ENCODE data around the gene UBE2L3.

- TF ChIP-seq POLR2AphosphoS5 (IDR thresholded peaks at IDR 0.05; ENCODE audit: low read depth) = no peak
- TF ChIP-seq CTCF (conservative IDR thresholded peaks at IDR 0.05; ENCODE audit: low read depth in 2 of 2) = no peak
- TF ChIP-seq EZH2 (IDR thresholded peaks at IDR 0.05; ENCODE audit: low read depth, unreplicated experiment) = no peak
- no peak for TF ChIP-seq REST (IDR thresholded peaks at IDR 0.05; ENCODE audit: unreplicated experiment)
- no peak for TF ChIP-seq CREB1 (CRISPR knock-in tag; IDR thresholded peaks at IDR 0.05; ENCODE audit: low read depth)
- no peak for TF ChIP-seq JUNB (IDR thresholded peaks at IDR 0.05; ENCODE audit: unreplicated experiment)
- no peak for TF ChIP-seq EZH2phosphoT487 (IDR thresholded peaks at IDR 0.05; ENCODE audit: unreplicated experiment)
- no peak for TF ChIP-seq ETS1 (IDR thresholded peaks at IDR 0.05)
- TF ChIP-seq ZNF331 (CRISPR knock-in tag; IDR thresholded peaks at IDR 0.05; ENCODE audit: low read depth) = no peak
- no peak for TF ChIP-seq STAT1 (IDR thresholded peaks at IDR 0.05; ENCODE audit: unreplicated experiment)
Observed at GRCh38 chr22:21634081-21634480, 66.6 kb downstream of the UBE2L3 start.
